ENCODE measurements around the gene NR2F6. TPM values are rescaled to one million over a fixed set of nuclear protein-coding genes. Genes with fewer than 3 reads are reported as not detected.

Gene NR2F6
- total and polyA plus RNA-seq, 2 donors (not counting 1 experiment from before 2014, with no cell fraction given): 2.0 to 4.9 TPM

DNA sequence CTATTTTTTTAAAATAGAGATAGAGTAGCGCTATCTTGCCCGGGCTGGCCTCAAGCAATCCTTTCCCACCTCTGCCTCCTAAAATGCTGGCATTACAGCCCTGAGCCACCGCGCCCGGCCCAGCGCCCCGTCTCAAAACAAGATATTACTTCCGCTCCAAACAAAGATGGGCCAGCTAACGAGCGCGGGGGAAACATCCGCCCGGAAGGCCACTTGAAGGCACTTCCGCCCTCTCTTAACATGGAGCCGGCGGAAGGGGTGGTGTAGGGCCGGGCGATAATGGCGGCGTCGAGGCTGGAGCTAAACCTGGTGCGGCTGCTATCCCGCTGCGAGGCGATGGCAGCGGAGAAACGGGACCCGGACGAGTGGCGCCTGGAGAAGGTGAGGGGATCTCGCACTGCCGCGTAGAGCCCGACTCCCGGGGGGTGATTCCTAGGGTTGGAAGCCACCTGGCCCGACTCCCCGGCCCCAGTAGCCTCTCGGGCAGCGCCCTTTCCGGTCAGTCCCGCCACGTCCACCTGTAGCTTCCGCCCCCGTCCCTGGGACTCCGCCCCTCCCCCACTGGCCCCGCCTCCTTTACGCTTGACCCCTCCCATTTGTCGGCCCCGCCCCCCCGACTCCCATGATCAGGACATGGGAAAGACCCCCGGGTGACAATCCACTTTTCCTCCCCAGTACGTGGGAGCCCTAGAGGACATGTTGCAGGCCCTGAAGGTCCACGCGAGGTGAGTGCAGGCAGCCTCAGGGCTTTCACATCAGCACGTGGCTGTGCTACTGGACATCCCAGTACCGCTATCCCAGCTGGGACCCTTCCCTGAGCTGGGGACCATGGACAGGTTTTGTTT, 30.4 kb downstream of the NR2F6 start, which contains the start of gene USE1:
Gene USE1, plus strand, starts transcription at position 231 of the 845 bp plus-strand sequence. Its CDS starts 49 bp downstream, at position 280.
- H3K9ac ChIP-seq (ENCODE audit: low read length): peak within 1 kb of the TSS; percentile 89
- peak within 1 kb of the TSS; percentile 91 for H3K27ac ChIP-seq (ENCODE audit: low read length in 2 of 2)
- Mint-ChIP-seq H3K9me3 (ENCODE audit: insufficient read depth) (no peaks in the 10 kb centered on the region), H3K27me3 (no peaks in the 10 kb centered on the region), H3K4me1 (peaks cover 19% of the 10 kb centered on the region), H3K4me3 (peak within 1 kb of the TSS; percentile 92), H3K27ac (peak within 1 kb of the TSS; percentile 97)
- peak; percentile 93 for ATAC-seq (ENCODE audit: low read depth)
- H3K4me3 ChIP-seq (ENCODE audit: control extremely low read depth in 1 of 5, extremely low read depth in 1 of 5, insufficient read depth in 1 of 5, low read depth in 2 of 5, low read length in 4 of 5): peak within 1 kb of the TSS; percentile 41 to 94 (median 80)
- H2AFZ ChIP-seq (ENCODE audit: insufficient read depth, low read depth, low read length, poor library complexity, severe bottlenecking): peak within 1 kb of the TSS; percentile 81
- peak within 1 kb of the TSS; percentile 76 for H3K4me2 ChIP-seq (replicated peaks; ENCODE audit: low read depth, low read length, poor library complexity, severe bottlenecking)
- TF ChIP-seq, protein P1, sequence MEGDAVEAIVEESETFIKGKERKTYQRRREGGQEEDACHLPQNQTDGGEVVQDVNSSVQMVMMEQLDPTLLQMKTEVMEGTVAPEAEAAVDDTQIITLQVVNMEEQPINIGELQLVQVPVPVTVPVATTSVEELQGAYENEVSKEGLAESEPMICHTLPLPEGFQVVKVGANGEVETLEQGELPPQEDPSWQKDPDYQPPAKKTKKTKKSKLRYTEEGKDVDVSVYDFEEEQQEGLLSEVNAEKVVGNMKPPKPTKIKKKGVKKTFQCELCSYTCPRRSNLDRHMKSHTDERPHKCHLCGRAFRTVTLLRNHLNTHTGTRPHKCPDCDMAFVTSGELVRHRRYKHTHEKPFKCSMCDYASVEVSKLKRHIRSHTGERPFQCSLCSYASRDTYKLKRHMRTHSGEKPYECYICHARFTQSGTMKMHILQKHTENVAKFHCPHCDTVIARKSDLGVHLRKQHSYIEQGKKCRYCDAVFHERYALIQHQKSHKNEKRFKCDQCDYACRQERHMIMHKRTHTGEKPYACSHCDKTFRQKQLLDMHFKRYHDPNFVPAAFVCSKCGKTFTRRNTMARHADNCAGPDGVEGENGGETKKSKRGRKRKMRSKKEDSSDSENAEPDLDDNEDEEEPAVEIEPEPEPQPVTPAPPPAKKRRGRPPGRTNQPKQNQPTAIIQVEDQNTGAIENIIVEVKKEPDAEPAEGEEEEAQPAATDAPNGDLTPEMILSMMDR (IDR thresholded peaks at IDR 0.05): no peak
- H4K20me1 ChIP-seq (ENCODE audit: control insufficient read depth, insufficient read depth, low read length, poor library complexity, severe bottlenecking): no peaks in the 10 kb centered on the region
- H3K79me2 ChIP-seq (ENCODE audit: control insufficient read depth, insufficient read depth, low read length): no peaks in the 10 kb centered on the region
- H3K36me3 ChIP-seq (replicated peaks in 1 of 2; ENCODE audit: control extremely low read depth in 1 of 2, control insufficient read depth in 1 of 2, extremely low read depth in 1 of 2, insufficient read depth in 2 of 2, low read length in 1 of 2): peaks cover 0 to 37% of the 10 kb centered on the region in 2 experiments
- H3K4me1 ChIP-seq (ENCODE audit: control insufficient read depth in 2 of 2, insufficient read depth in 2 of 2, low read length in 2 of 2): peaks cover 10 to 24% of the 10 kb centered on the region in 2 donors
- H3K9me3 ChIP-seq (ENCODE audit: control extremely low read depth in 1 of 3, control insufficient read depth in 2 of 3, insufficient read depth in 1 of 3, low read length in 2 of 3): no peaks in the 10 kb centered on the region
- peak; percentile 93 for DNase-seq
- intact Hi-C loops (cut with micrococcal nuclease): loop anchor here (1.0 kb wide), 4 partner anchors 11 to 122 kb away; partner anchors contain the start of genes BABAM1, GTPBP3 and OCEL1
- WGBS (ENCODE audit: insufficient coverage): 6% methylated on average over 49 of the region's 56 CpGs
- CTCF ChIA-PET: interaction anchor here (0.7 to 3.0 kb wide), 13 partner anchors 9 to 149 kb away, joined by 3 to 13 read pairs (median 4); partner anchors contain the start of genes DDA1, MRPL34 and OCEL1
- H3K27me3 ChIP-seq (replicated peaks in 1 of 4; ENCODE audit: control extremely low read depth in 1 of 4, control insufficient read depth in 3 of 4, insufficient read depth in 4 of 4, low read length in 3 of 4): no peaks in the 10 kb centered on the region
- POLR2A ChIA-PET: interaction anchor here (0.6 to 1.8 kb wide), 22 partner anchors 10 to 555 kb away, joined by 3 to 29 read pairs (median 4); partner anchors contain the start of genes MRPL34, MYO9B, NR2F6 and OCEL1

Measured in B cell (primary cell).